ENCODE results near the gene FAM131C.
"Not testable (repeated sequence)": the region's sequence is repeated elsewhere in the genome, so short reads cannot be mapped to it uniquely, and the experiment has no call there.

Gene FAM131C

GRCh38 chr1:16026723-16027484 is 46.5 kb downstream of the FAM131C start:
- Histone ChIP-seq H3K27me3 (ENCODE audit: insufficient read depth, poor library complexity, severe bottlenecking) (peaks cover 9% of the 10 kb centered on the region), H3K4me3 (replicated peaks; ENCODE audit: insufficient read depth, low read length) (no peak overlapping the region), H3K27ac (replicated peaks) (no peak overlapping the region)
- TF ChIP-seq SPI1 (IDR thresholded peaks at IDR 0.05; ENCODE audit: borderline replicate concordance, low read depth) (no peak), REST (IDR thresholded peaks at IDR 0.05; ENCODE audit: insufficient replicate concordance, low read depth) (no peak), GABPA (IDR thresholded peaks at IDR 0.05; ENCODE audit: low read depth) (no peak), POLR2AphosphoS5 (IDR thresholded peaks at IDR 0.05; ENCODE audit: low read depth) (no peak), CTCF (IDR thresholded peaks at IDR 0.05; ENCODE audit: insufficient read depth, low read length) (no peak)
- DNase-seq (ENCODE audit: low read depth in 1 of 2, low spot score in 1 of 2), result no peak

- not testable (repeated sequence) for H3K4me3 ChIP-seq (replicated peaks; ENCODE audit: insufficient read depth, low read length); H3K27ac ChIP-seq (replicated peaks); H3K27me3 ChIP-seq (ENCODE audit: insufficient read depth, poor library complexity, severe bottlenecking); DNase-seq (ENCODE audit: low read depth in 1 of 2, low spot score in 1 of 2)
These were observed 47.1 kb downstream of the FAM131C start for GRCh38 chr1:16026302-16026701.

- peaks cover 9% of the 10 kb centered on the region for H3K27me3 ChIP-seq (ENCODE audit: insufficient read depth, poor library complexity, severe bottlenecking)
- H3K27ac ChIP-seq (replicated peaks), result no peak overlapping the region
- no peak for TF ChIP-seq REST (IDR thresholded peaks at IDR 0.05; ENCODE audit: insufficient replicate concordance, low read depth)
- no peak for TF ChIP-seq GABPA (IDR thresholded peaks at IDR 0.05; ENCODE audit: low read depth)
- TF ChIP-seq CTCF (IDR thresholded peaks at IDR 0.05; ENCODE audit: insufficient read depth, low read length), result no peak
- no peak for TF ChIP-seq POLR2AphosphoS5 (IDR thresholded peaks at IDR 0.05; ENCODE audit: low read depth)
- H3K4me3 ChIP-seq (replicated peaks; ENCODE audit: insufficient read depth, low read length), result no peak overlapping the region
- no peak for DNase-seq (ENCODE audit: low read depth in 1 of 2, low spot score in 1 of 2)
These were observed 50.3 kb downstream of the FAM131C start for GRCh38 chr1:16023050-16023653.

GRCh38 chr1:16022393-16022792 is 51.1 kb downstream of the FAM131C start:
- TF ChIP-seq SPI1 (IDR thresholded peaks at IDR 0.05; ENCODE audit: borderline replicate concordance, low read depth) (no peak), GABPA (IDR thresholded peaks at IDR 0.05; ENCODE audit: low read depth) (no peak), REST (IDR thresholded peaks at IDR 0.05; ENCODE audit: insufficient replicate concordance, low read depth) (no peak), CTCF (IDR thresholded peaks at IDR 0.05; ENCODE audit: insufficient read depth, low read length) (no peak), POLR2AphosphoS5 (IDR thresholded peaks at IDR 0.05; ENCODE audit: low read depth) (no peak)
- peaks cover 8% of the 10 kb centered on the region for H3K27me3 ChIP-seq (ENCODE audit: insufficient read depth, poor library complexity, severe bottlenecking)
- no peak overlapping the region for H3K4me3 ChIP-seq (replicated peaks; ENCODE audit: insufficient read depth, low read length)
- H3K27ac ChIP-seq (replicated peaks), result no peak overlapping the region
- DNase-seq (ENCODE audit: low read depth in 1 of 2, low spot score in 1 of 2), result no peak
